HepG2 (cell line): Measurements from ENCODE around the gene CA9. TPM values are rescaled to one million over a fixed set of nuclear protein-coding genes. Genes with fewer than 3 reads are reported as not detected.

Experiments used
- AFF4 ChIP-seq: sonication (generic); formaldehyde crosslinking; IDR thresholded peaks from 2 replicates; pipeline ENCODE4 v1.4.0; 2020; ENCODE audit warnings: missing genetic modification reagents
- ARNT ChIP-seq: fragments of 450-650 bp; IDR thresholded peaks from 2 replicates; pipeline ENCODE4 v1.6.1; 2017
- CREM ChIP-seq, 2 experiments: sonication (generic) in 1 of 2; formaldehyde crosslinking in 1 of 2; IDR thresholded peaks; 2 replicates each; pipeline versions ENCODE4 v1.4.0 to v1.6.1; 2016 to 2020; ENCODE audit warnings: antibody characterized with exemption in 1 of 2, mild to moderate bottlenecking in 1 of 2, missing genetic modification reagents in 1 of 2
- DZIP1 ChIP-seq: sonication (generic); formaldehyde crosslinking; IDR thresholded peaks from 2 replicates; pipeline ENCODE4 v1.5.0; 2020; ENCODE audit warnings: mild to moderate bottlenecking, missing genetic modification reagents
- GPN1 ChIP-seq: sonication (generic); formaldehyde crosslinking; IDR thresholded peaks from 2 replicates; pipeline ENCODE4 v1.5.1; 2020; ENCODE audit warnings: missing genetic modification reagents, borderline replicate concordance
- KDM3A ChIP-seq: IDR thresholded peaks from 2 replicates; pipeline ENCODE4 v1.6.1; 2018; ENCODE audit warnings: low read depth, missing compliant biosample characterization
- PITX1 ChIP-seq: sonication (generic); formaldehyde crosslinking; IDR thresholded peaks from 2 replicates; pipeline ENCODE4 v1.5.1; 2020; ENCODE audit warnings: mild to moderate bottlenecking, missing genetic modification reagents
- RXRB ChIP-seq: IDR thresholded peaks from 2 replicates; pipeline ENCODE4 v1.6.1; 2016; ENCODE audit warnings: borderline replicate concordance, missing genetic modification reagents, missing compliant biosample characterization
- SIN3A ChIP-seq: IDR thresholded peaks from 2 replicates; pipeline ENCODE4 v1.6.1; 2011; ENCODE audit warnings: low read depth, mild to moderate bottlenecking, control low read depth, low read length, borderline replicate concordance
- ZFP36L1 ChIP-seq: sonication (generic); formaldehyde crosslinking; IDR thresholded peaks from 2 replicates; pipeline ENCODE4 v1.8.0; 2022; ENCODE audit warnings: mild to moderate bottlenecking, missing genetic modification reagents, moderate library complexity
- ZFY ChIP-seq: sonication (generic); formaldehyde crosslinking; IDR thresholded peaks from 2 replicates; pipeline ENCODE4 v1.4.0; 2020; ENCODE audit warnings: missing genetic modification reagents
- ZFYVE20 ChIP-seq: sonication (generic); formaldehyde crosslinking; IDR thresholded peaks from 2 replicates; pipeline ENCODE4 v1.8.0; 2023; ENCODE audit warnings: low read depth, mild to moderate bottlenecking, moderate library complexity, missing genetic modification reagents, borderline replicate concordance
- ZNF142 ChIP-seq: sonication (generic); formaldehyde crosslinking; IDR thresholded peaks from 2 replicates; pipeline ENCODE4 v1.4.0; 2020; ENCODE audit warnings: missing genetic modification reagents
- ZNF264 ChIP-seq: sonication (generic); formaldehyde crosslinking; IDR thresholded peaks from 2 replicates; pipeline ENCODE4 v1.4.0; 2020; ENCODE audit warnings: missing genetic modification reagents
- ZNF747 ChIP-seq: sonication (generic); formaldehyde crosslinking; IDR thresholded peaks from 2 replicates; pipeline ENCODE4 v1.8.1; 2023; ENCODE audit warnings: missing genetic modification reagents, mild to moderate bottlenecking, borderline replicate concordance
- polyA plus RNA-seq, 8 experiments: library from polyadenylated mRNA; depleted of rRNA in 3 of 8; stranded (reverse) in 7 of 8; unstranded in 1 of 8; fragments of >200 nt; fragmentation: Illumina TruSeq in 4 of 8; extraction: Trizol in 4 of 8; gene quantifications; 2 replicates each; pipeline versions ENCODE4 v1.2.1 to v1.2.3, GENCODE V29; 2011 to 2016; ENCODE audit warnings: low read depth in 4 of 8, missing spikeins in 1 of 8, mixed read lengths in 1 of 8; ENCODE audit not compliant: insufficient read depth in 1 of 8
- total RNA-seq, 5 experiments: library from RNA; depleted of rRNA; stranded (reverse); fragments of >200 nt; fragmentation: Illumina TruSeq; extraction: Trizol; gene quantifications; 2 replicates each; pipeline ENCODE4 v1.2.3, GENCODE V29; 2016; ENCODE audit warnings: low read depth in 1 of 5

The CA9 gene
- total and polyA plus RNA-seq, 2 of the 13 experiments (the other 11 are each of a cell fraction or from before 2014, with no cell fraction given): 0.13 to 152 TPM

- TF ChIP-seq DZIP1 (CRISPR knock-in tag) (no peak), SIN3A (peak; percentile 93; the same call in 1 of the 2 replicates), ZNF747 (CRISPR knock-in tag) (peak; percentile 67; the same call in 1 of the 2 replicates), GPN1 (CRISPR knock-in tag) (peak; percentile 53; the same call in 1 of the 2 replicates), ZFY (CRISPR knock-in tag) (peak; percentile 67), ZNF264 (CRISPR knock-in tag) (peak; percentile 56; the same call in 1 of the 2 replicates), PITX1 (CRISPR knock-in tag) (peak; percentile 74), RXRB (CRISPR knock-in tag) (peak; percentile 42; the same call in 1 of the 2 replicates), KDM3A (no peak), ZFYVE20 (CRISPR knock-in tag) (peak; percentile 83; the same call in 1 of the 2 replicates), ZNF142 (CRISPR knock-in tag) (0 out of 2 replicates have a peak, but pooled peaks have one; percentile 54), ARNT (no peak), CREM (IDR thresholded peaks at IDR 0.05) (no peak), CREM (CRISPR knock-in tag; IDR thresholded peaks at IDR 0.05) (no peak), ZFP36L1 (CRISPR knock-in tag) (peak; percentile 93; the same call in 1 of the 2 replicates), AFF4 (no peak)
Observed at GRCh38 chr9:35664531-35665470, 8.9 kb upstream of the CA9 start, which contains the start of gene ARHGEF39 (continued).
